ENCODE results near the gene POLR1F.

Gene POLR1F

GRCh38 chr7:19707240-19707639, 1.6 kb downstream of the POLR1F start:
- intact Hi-C loops (cut with DNase I; ENCODE audit: low total_unique reads), result no loop called here
- Histone ChIP-seq H3K4me3 (no peak overlapping the region), H3K27ac (no peak overlapping the region), H3K27me3 (no peaks in the 10 kb centered on the region), H3K4me1 (peaks cover 0 to 21% (median 10%) of the 10 kb centered on the region in 4 donors), H3K9me3 (no peaks in the 10 kb centered on the region), H3K36me3 (peaks cover 0 to 20% (median 10%) of the 10 kb centered on the region in 3 donors)
- DNase-seq, result no peak
- no peak for TF ChIP-seq CTCF (IDR thresholded peaks at IDR 0.05)

DNA sequence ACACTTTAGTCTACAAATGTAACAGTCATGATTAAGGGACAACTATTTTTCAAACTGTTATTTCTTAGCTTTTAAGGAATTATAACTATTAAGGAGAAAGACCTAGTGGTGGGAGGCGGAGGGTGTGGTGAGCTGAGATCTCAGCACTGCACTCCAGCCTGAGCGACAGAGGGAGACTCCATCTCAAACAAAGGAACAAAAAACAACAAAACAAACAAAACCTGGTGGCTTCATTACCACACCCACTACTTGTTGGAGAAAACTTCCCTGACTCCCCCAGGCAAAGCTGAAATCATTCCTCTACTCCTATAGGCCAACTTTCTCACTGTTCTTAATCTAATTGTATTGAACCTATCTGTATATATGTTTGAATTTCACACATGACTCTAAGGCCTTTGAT, 3.2 kb downstream of the POLR1F start:
- Histone ChIP-seq H3K4me3 (no peak overlapping the region), H3K27ac (no peak overlapping the region), H3K9me3 (no peaks in the 10 kb centered on the region), H3K36me3 (peaks cover 0 to 30% (median 14%) of the 10 kb centered on the region in 3 donors), H3K27me3 (no peaks in the 10 kb centered on the region), H3K4me1 (peaks cover 0 to 21% (median 10%) of the 10 kb centered on the region in 4 donors)
- intact Hi-C loops (cut with DNase I; ENCODE audit: low total_unique reads), result no loop called here
- no peak for DNase-seq
- TF ChIP-seq CTCF (IDR thresholded peaks at IDR 0.05), result no peak

DNA sequence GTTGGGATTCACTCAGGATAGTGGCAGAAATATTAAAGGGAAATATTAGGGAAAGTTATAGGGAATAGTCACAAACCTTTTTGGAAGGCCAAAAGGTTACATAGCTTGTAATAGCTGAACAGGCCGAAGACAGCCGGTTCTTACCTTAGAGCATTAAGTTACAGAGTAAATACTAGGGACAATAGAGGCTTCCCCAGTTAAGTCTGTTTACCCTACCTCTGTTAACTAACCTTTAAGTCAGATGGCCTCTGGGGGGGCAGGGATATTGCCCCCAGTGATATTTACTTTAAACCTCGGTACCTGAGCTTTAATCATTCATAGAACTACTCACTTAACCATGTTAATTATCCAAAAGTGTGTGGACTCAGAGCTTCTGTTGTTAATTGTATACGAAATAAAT, 7.4 kb downstream of the POLR1F start:
- H3K4me3 ChIP-seq, result no peak overlapping the region
- H3K36me3 ChIP-seq, result peaks cover 9 to 48% (median 27%) of the 10 kb centered on the region in 3 donors
- H3K27ac ChIP-seq, result no peak overlapping the region
- intact Hi-C loops (cut with DNase I; ENCODE audit: low total_unique reads), result no loop called here
- TF ChIP-seq CTCF (IDR thresholded peaks at IDR 0.05), result no peak
- H3K9me3 ChIP-seq, result no peaks in the 10 kb centered on the region
- no peaks in the 10 kb centered on the region for H3K4me1 ChIP-seq
- DNase-seq, result no peak
- H3K27me3 ChIP-seq, result no peaks in the 10 kb centered on the region

DNA sequence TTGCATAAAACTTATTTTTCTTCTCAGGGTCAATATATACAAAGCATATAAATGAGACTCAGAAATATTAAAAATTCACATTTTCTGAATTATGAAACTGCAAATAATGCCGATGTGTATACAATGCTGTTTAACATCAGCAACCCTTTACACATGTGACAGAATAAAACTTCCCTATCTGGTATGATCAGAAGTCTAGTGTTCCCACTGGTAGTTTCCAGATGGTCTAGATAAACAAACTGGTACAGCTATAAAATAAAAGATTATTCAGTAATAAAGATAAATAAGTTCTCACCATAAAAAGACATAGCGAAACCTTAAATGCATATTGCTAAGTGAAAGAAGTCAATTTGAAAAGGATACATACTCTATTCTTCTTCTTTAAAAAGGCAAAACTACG, 7.9 kb downstream of the POLR1F start:
- TF ChIP-seq CTCF (IDR thresholded peaks at IDR 0.05), result no peak
- Histone ChIP-seq H3K27ac (no peak overlapping the region), H3K4me1 (no peaks in the 10 kb centered on the region), H3K9me3 (no peaks in the 10 kb centered on the region), H3K36me3 (peaks cover 9 to 50% (median 32%) of the 10 kb centered on the region in 3 donors), H3K4me3 (no peak overlapping the region), H3K27me3 (no peaks in the 10 kb centered on the region)
- DNase-seq, result no peak
- intact Hi-C loops (cut with DNase I; ENCODE audit: low total_unique reads), result no loop called here

- no peak for DNase-seq
- Histone ChIP-seq H3K36me3 (peaks cover 9 to 47% (median 30%) of the 10 kb centered on the region in 3 donors), H3K9me3 (no peaks in the 10 kb centered on the region), H3K4me1 (no peaks in the 10 kb centered on the region), H3K27me3 (no peaks in the 10 kb centered on the region), H3K4me3 (no peak overlapping the region), H3K27ac (no peak overlapping the region)
- intact Hi-C loops (cut with DNase I; ENCODE audit: low total_unique reads), result no loop called here
- TF ChIP-seq CTCF (IDR thresholded peaks at IDR 0.05), result no peak
Measured at GRCh38 chr7:19698331-19698730, 10.5 kb downstream of the POLR1F start.

GRCh38 chr7:19696926-19697325, 11.9 kb downstream of the POLR1F start:
- no peak overlapping the region for H3K27ac ChIP-seq
- H3K27me3 ChIP-seq, result no peaks in the 10 kb centered on the region
- TF ChIP-seq CTCF (IDR thresholded peaks at IDR 0.05), result no peak
- intact Hi-C loops (cut with DNase I; ENCODE audit: low total_unique reads), result no loop called here
- H3K9me3 ChIP-seq, result no peaks in the 10 kb centered on the region
- H3K4me1 ChIP-seq, result no peaks in the 10 kb centered on the region
- H3K4me3 ChIP-seq, result no peak overlapping the region
- peaks cover 9 to 32% (median 25%) of the 10 kb centered on the region in 3 donors for H3K36me3 ChIP-seq
- DNase-seq, result no peak
